DOHH2 (cell line): ENCODE measurements around the gene HKDC1.

Experiments used
- CTCF ChIP-seq: fragments of 200-600 bp; sonication (generic); IDR thresholded peaks from one replicate; pipeline ENCODE4 v1.5.1; 2014; ENCODE audit warnings: antibody characterized with exemption, mild to moderate bottlenecking, low read depth, low read length; ENCODE audit not compliant: poor library complexity, severe bottlenecking
- EZH2phosphoT487 ChIP-seq: fragments of 200-600 bp; sonication (generic); IDR thresholded peaks from 2 replicates; pipeline ENCODE4 v1.6.1; 2017; ENCODE audit warnings: borderline replicate concordance, mild to moderate bottlenecking, antibody characterized with exemption, low read length, moderate library complexity, mixed read lengths

DNA sequence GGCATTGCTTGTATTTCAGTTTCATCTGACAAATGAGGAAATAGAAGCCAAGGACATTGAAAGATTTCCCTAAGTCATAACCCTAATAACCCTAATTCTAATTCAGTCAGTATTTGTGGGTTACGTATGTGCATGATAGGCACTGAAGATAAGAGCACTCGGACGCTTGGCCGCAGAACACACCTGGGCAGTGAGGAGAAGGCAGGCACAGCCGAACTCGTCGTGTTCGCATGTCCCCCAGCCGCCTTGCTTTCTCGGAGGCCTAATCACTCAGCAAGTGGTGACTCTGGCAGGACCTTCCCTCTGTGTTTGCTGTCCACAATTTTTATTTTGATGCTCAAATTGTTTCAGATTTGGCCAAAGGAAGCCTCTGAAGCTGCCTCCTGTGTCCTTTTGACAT lies 23.7 kb downstream of the HKDC1 start:
- TF ChIP-seq CTCF: no peak
- TF ChIP-seq EZH2phosphoT487: no peak
